ENCODE data around the gene RNF25.

GRCh38 chr2:218622606-218623365 is 49.0 kb downstream of the RNF25 start:
- TF ChIP-seq, protein P1, sequence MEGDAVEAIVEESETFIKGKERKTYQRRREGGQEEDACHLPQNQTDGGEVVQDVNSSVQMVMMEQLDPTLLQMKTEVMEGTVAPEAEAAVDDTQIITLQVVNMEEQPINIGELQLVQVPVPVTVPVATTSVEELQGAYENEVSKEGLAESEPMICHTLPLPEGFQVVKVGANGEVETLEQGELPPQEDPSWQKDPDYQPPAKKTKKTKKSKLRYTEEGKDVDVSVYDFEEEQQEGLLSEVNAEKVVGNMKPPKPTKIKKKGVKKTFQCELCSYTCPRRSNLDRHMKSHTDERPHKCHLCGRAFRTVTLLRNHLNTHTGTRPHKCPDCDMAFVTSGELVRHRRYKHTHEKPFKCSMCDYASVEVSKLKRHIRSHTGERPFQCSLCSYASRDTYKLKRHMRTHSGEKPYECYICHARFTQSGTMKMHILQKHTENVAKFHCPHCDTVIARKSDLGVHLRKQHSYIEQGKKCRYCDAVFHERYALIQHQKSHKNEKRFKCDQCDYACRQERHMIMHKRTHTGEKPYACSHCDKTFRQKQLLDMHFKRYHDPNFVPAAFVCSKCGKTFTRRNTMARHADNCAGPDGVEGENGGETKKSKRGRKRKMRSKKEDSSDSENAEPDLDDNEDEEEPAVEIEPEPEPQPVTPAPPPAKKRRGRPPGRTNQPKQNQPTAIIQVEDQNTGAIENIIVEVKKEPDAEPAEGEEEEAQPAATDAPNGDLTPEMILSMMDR (IDR thresholded peaks at IDR 0.05): no peak
- TF ChIP-seq POLR2A (IDR thresholded peaks at IDR 0.05): no peak

Data from testis (tissue), 2 donors.